Measurements from ENCODE around the gene ZBTB2.

Gene ZBTB2

DNA sequence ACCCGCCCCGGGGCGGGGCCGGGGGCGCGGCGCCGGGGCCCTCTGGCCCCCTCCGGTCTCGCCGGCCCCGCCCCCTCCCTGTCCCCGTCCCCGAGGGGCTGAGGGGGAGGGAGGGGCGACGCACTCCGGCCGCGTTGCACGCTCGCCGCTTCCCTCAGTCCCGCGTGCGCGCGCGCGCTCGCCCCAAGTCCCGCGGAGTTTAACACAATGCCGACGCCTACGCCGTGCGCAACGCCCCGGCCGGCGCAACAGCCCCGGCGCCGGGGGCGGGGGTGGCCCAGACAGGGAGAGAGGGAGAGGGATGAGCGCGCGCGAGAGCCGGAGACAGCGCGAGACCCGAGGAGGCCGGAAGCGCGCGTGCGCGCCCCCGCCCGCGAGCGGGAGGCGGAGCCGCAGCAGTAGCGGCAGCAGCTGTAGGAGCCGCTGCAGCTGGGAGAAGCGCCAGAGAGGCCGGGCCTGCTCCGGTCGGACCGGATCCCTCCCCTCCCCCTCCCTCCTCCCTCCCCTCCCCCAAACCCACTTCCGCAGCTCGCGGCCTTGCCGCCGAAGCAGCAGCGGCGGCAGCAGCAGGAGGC is 996 bp downstream of the ZBTB2 start (continued):
- TF ChIP-seq ZNF214 (tag by site-specific recombination; IDR thresholded peaks at IDR 0.05; ENCODE audit: borderline replicate concordance) = no peak

DNA sequence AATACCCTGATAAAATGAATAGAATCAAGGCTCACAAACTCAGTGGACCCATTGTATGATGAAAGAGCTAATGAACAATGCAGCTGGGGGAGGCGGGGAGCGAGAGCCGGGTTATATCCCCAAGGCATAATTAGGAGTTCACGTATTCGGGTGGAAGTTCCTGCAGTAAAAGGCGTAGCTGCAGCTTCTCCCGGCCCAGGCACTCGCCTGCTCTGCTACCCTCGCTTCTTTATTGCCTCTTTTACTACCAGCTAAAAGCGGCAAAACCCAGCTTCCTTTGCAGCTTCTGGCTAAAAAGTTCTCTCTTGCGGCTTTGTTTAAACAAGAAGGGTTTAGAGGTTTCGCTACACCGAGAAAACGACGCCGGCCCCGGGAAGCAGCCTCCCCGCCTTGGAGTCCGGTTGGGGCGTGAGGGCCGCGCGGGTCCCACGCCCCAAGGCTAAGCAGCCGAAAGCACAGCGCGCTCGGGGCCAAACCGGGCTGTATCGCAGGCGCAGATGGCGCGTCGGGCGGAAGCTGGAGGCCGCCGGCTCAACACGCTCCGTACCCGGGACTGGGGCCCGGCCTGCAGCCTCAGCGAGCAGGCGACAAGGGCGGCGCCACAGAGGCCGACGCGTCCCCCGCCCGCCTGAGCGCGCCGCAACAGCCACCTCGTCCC is 1.6 kb downstream of the ZBTB2 start:
- POLR2A ChIA-PET = interaction anchor here (0.5 to 2.9 kb wide), 20 partner anchors 11 to 525 kb away, joined by 3 to 22 read pairs (median 4); partner anchors contain the start of genes AKAP12, MTHFD1L and RMND1
- CTCF ChIA-PET = interaction anchor here (0.6 to 1.8 kb wide), 6 partner anchors 11 to 544 kb away, joined by 3 to 6 read pairs (median 3); no protein-coding TSS in a partner anchor
- H3K36me3 ChIP-seq (ENCODE audit: control insufficient read depth in 2 of 2, insufficient read depth in 1 of 2, low read length in 2 of 2) = peaks cover 0 to 26% of the 10 kb centered on the region in 2 experiments; a peak in 1 of 3 replicates
- peaks cover 6% of the 10 kb centered on the region for H3K4me1 ChIP-seq (ENCODE audit: control insufficient read depth, insufficient read depth, low read length)
- H3K9me3 ChIP-seq (ENCODE audit: control insufficient read depth, insufficient read depth, low read depth, low read length) = no peaks in the 10 kb centered on the region
- peak overlapping the region; percentile 97 for H3K4me3 ChIP-seq (ENCODE audit: low read depth, low read length)
- H3K27ac ChIP-seq (ENCODE audit: extremely low read depth, low read depth, low read length) = peak overlapping the region; percentile 100
- TF ChIP-seq BCL6B (tag by site-specific recombination; IDR thresholded peaks at IDR 0.05) = no peak
- TF ChIP-seq ZNF560 (tag by site-specific recombination; IDR thresholded peaks at IDR 0.05; ENCODE audit: borderline replicate concordance) = no peak
- TF ChIP-seq IKZF3 (tag by site-specific recombination; IDR thresholded peaks at IDR 0.05) = peak; percentile 95
- peak; percentile 89 for TF ChIP-seq ZEB2 (tag by site-specific recombination; IDR thresholded peaks at IDR 0.05)
- TF ChIP-seq ZNF664 (tag by site-specific recombination; IDR thresholded peaks at IDR 0.05) = no peak
- TF ChIP-seq GLI4 (tag by site-specific recombination; IDR thresholded peaks at IDR 0.05) = no peak
- TF ChIP-seq, protein P1, sequence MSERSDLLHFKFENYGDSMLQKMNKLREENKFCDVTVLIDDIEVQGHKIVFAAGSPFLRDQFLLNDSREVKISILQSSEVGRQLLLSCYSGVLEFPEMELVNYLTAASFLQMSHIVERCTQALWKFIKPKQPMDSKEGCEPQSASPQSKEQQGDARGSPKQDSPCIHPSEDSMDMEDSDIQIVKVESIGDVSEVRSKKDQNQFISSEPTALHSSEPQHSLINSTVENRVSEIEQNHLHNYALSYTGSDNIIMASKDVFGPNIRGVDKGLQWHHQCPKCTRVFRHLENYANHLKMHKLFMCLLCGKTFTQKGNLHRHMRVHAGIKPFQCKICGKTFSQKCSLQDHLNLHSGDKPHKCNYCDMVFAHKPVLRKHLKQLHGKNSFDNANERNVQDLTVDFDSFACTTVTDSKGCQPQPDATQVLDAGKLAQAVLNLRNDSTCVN (tag by site-specific recombination; optimal IDR thresholded peaks at IDR 0.05) = peak; percentile 32
- no peak for TF ChIP-seq ZNF670 (tag by site-specific recombination; IDR thresholded peaks at IDR 0.05; ENCODE audit: low read depth)
- TF ChIP-seq BCL11A (tag by site-specific recombination; IDR thresholded peaks at IDR 0.05; ENCODE audit: low read depth) = no peak
- no peak for TF ChIP-seq ZNF174 (tag by site-specific recombination; IDR thresholded peaks at IDR 0.05)
- TF ChIP-seq ZNF677 (tag by site-specific recombination; IDR thresholded peaks at IDR 0.05) = no peak
- no peak for TF ChIP-seq ZNF155 (tag by site-specific recombination; IDR thresholded peaks at IDR 0.05)
- no peak for TF ChIP-seq TSHZ1 (tag by site-specific recombination; IDR thresholded peaks at IDR 0.05; ENCODE audit: borderline replicate concordance)
- no peak for TF ChIP-seq ZNF707 (tag by site-specific recombination; IDR thresholded peaks at IDR 0.05)
- TF ChIP-seq SCRT2 (tag by site-specific recombination; IDR thresholded peaks at IDR 0.05) = no peak
- no peak for TF ChIP-seq ZNF248 (tag by site-specific recombination; IDR thresholded peaks at IDR 0.05)
- TF ChIP-seq ZNF830 (tag by site-specific recombination; IDR thresholded peaks at IDR 0.05; ENCODE audit: low read depth) = no peak
- TF ChIP-seq ZNF658 (tag by site-specific recombination; IDR thresholded peaks at IDR 0.05) = no peak
- no peak for TF ChIP-seq ZBTB7A (tag by site-specific recombination; IDR thresholded peaks at IDR 0.05; ENCODE audit: low read depth)
- peak; percentile 93 for TF ChIP-seq ZBTB44 (tag by site-specific recombination; IDR thresholded peaks at IDR 0.05)
- TF ChIP-seq ZNF391 (tag by site-specific recombination; IDR thresholded peaks at IDR 0.05; ENCODE audit: borderline replicate concordance, low read depth) = peak; percentile 17; the same call in 1 of the 2 replicates
- TF ChIP-seq ZNF266 (tag by site-specific recombination; IDR thresholded peaks at IDR 0.05; ENCODE audit: low read depth) = no peak
- TF ChIP-seq ZNF280C (tag by site-specific recombination; IDR thresholded peaks at IDR 0.05) = no peak
- peak; percentile 29; the same call in 1 of the 2 replicates for TF ChIP-seq MYNN (tag by site-specific recombination; IDR thresholded peaks at IDR 0.05; ENCODE audit: borderline replicate concordance)
- TF ChIP-seq ZNF169 (tag by site-specific recombination; IDR thresholded peaks at IDR 0.05) = no peak

Data from HEK293 (cell line).